Measurements from ENCODE around the gene SNPH. TPM values are rescaled to one million over a fixed set of nuclear protein-coding genes. Genes with fewer than 3 reads are reported as not detected.
A peak's percentile ranks its signal among the peaks of the same experiment; 100 is the strongest.

SNPH gene
- total and polyA plus RNA-seq, 2 of the 8 experiments (the other 6 are each of a cell fraction or from before 2014, with no cell fraction given), result 0.98 to 4.9 TPM

GRCh38 chr20:1312308-1312707 lies 46.2 kb downstream of the SNPH start:
- Histone ChIP-seq H2BK5ac (ENCODE audit: low read depth, low read length) (no peak overlapping the region), H4K5ac (ENCODE audit: insufficient read length, low read depth, low read length) (no peak overlapping the region), H3K23ac (ENCODE audit: insufficient read length) (no peak overlapping the region), H2BK20ac (ENCODE audit: low read length) (0 out of 2 replicates have a peak overlapping the region, but pooled peaks have one; percentile 61), H3K9ac (replicated peaks in 1 of 4; ENCODE audit: extremely low read depth in 1 of 4, low read depth in 3 of 4, low read length in 3 of 4) (no peak overlapping the region), H3K79me2 (ENCODE audit: control insufficient read depth in 1 of 2, insufficient read depth in 2 of 2, low read length in 2 of 2) (no peaks in the 10 kb centered on the region), H3K4me3 (ENCODE audit: extremely low read depth in 1 of 4, insufficient read depth in 2 of 4, low read depth in 3 of 4, low read length in 4 of 4) (no peak overlapping the region), H3K18ac (ENCODE audit: extremely low read depth, low read length) (no peak overlapping the region), H3K36me3 (ENCODE audit: control insufficient read depth in 2 of 4, insufficient read depth in 4 of 4, low read length in 3 of 4) (no peaks in the 10 kb centered on the region), H3K23me2 (ENCODE audit: low read depth, low read length) (peaks cover 3% of the 10 kb centered on the region; the same call in 1 of the 2 replicates), H3K9me3 (ENCODE audit: insufficient read depth in 2 of 2, low read depth in 1 of 2, low read length in 1 of 2) (no peaks in the 10 kb centered on the region), H3K79me1 (ENCODE audit: low read depth, low read length) (no peaks in the 10 kb centered on the region), H4K8ac (ENCODE audit: extremely low read depth, insufficient read depth, low read length) (no peak overlapping the region; the same call in 1 of the 2 replicates), H4K20me1 (replicated peaks in 1 of 2; ENCODE audit: control insufficient read depth in 1 of 2, insufficient read depth in 2 of 2, low read length in 2 of 2) (no peaks in the 10 kb centered on the region), H3K27ac (ENCODE audit: low read depth, low read length) (no peak overlapping the region), H3K4me2 (ENCODE audit: insufficient read depth in 1 of 2, low read depth in 2 of 2, low read length in 2 of 2) (peak overlapping the region; percentile 44 to 92; a peak in 2 of 4 replicates), H2AFZ (ENCODE audit: low read length) (no peak overlapping the region), H3K56ac (replicated peaks; ENCODE audit: insufficient read length, low read depth, low read length) (no peak overlapping the region), H4K91ac (replicated peaks; ENCODE audit: insufficient read length, low read length) (no peak overlapping the region), H2BK15ac (ENCODE audit: low read length) (peak overlapping the region; percentile 46; the same call in 1 of the 2 replicates), H2AK5ac (ENCODE audit: low read depth, low read length) (no peak overlapping the region), H3K4me1 (replicated peaks in 1 of 4; ENCODE audit: control insufficient read depth in 3 of 4, insufficient read depth in 4 of 4, low read length in 3 of 4) (peaks cover 0 to 2% (median 0%) of the 10 kb centered on the region in 4 experiments; a peak in 4 of 7 replicates), H3K14ac (ENCODE audit: insufficient read length) (no peak overlapping the region), H2BK120ac (replicated peaks; ENCODE audit: low read depth, low read length) (no peak overlapping the region), H3K4ac (replicated peaks; ENCODE audit: insufficient read length, low read depth, low read length) (no peak overlapping the region), H3K27me3 (replicated peaks in 1 of 4; ENCODE audit: control insufficient read depth in 3 of 4, extremely low read depth in 1 of 4, insufficient read depth in 3 of 4, low read length in 3 of 4) (peaks cover 0 to 12% (median 10%) of the 10 kb centered on the region in 4 experiments; a peak in 5 of 7 replicates), H2BK12ac (ENCODE audit: low read depth, low read length) (no peak overlapping the region)
- CTCF ChIA-PET (ENCODE audit: partially characterized antibody), result interaction anchor here (0.9 to 2.5 kb wide), 30 partner anchors 11 to 484 kb away, joined by 3 to 28 read pairs (median 4); partner anchors contain the start of gene FKBP1A
- FAIRE-seq (no peak), DNase-seq (ENCODE audit: low read depth in 1 of 2, low spot score in 2 of 2) (no peak)
- POLR2A ChIA-PET (ENCODE audit: partially characterized antibody), result interaction anchor here (0.9 to 2.1 kb wide), 6 partner anchors 10 to 156 kb away, joined by 3 to 7 read pairs (median 4); no protein-coding TSS in a partner anchor
- WGBS, 2 experiments (ENCODE audit: extremely low coverage in 1 of 2, insufficient coverage in 1 of 2, insufficient read length in 1 of 2, insufficient replicate concordance in 2 of 2, low coverage in 1 of 2, low lambda C conversion rate in 2 of 2, missing lambda C conversion rate in 1 of 2), result 86% methylated on average over 13 of the region's 20 CpGs; no CpG with 5 or more reads in 1 of the 2 experiments
- no peak for TF ChIP-seq JUN (IDR thresholded peaks at IDR 0.05; ENCODE audit: low read depth, low read length)
- no peak for TF ChIP-seq ATF3 (IDR thresholded peaks at IDR 0.05; ENCODE audit: insufficient read depth, low read depth, low read length)
- no peak for TF ChIP-seq TCF12 (IDR thresholded peaks at IDR 0.05; ENCODE audit: low read depth, low read length)
- no peak for TF ChIP-seq SP4 (IDR thresholded peaks at IDR 0.05; ENCODE audit: low read length)
- TF ChIP-seq JUND (IDR thresholded peaks at IDR 0.05; ENCODE audit: low read length), result no peak

All from H1 (cell line).